Vagina (tissue), 2 donors: ENCODE measurements around the gene SCAF11.

ENCODE experiments used
- CTCF ChIP-seq, 3 experiments: fragments of 450-650 bp in 2 of 3; fragments of 200-600 bp in 1 of 3; sonication (generic) in 1 of 3; IDR thresholded peaks; one replicate each; pipeline ENCODE4 v1.5.1; 2017 to 2019; ENCODE audit warnings: antibody characterized with exemption in 3 of 3, mild to moderate bottlenecking in 2 of 3, moderate library complexity in 2 of 3
- POLR2A ChIP-seq, 2 donors: fragments of 450-650 bp; IDR thresholded peaks; one replicate each; pipeline ENCODE4 v1.6.1; 2017; ENCODE audit warnings: antibody characterized with exemption in 2 of 2, mild to moderate bottlenecking in 2 of 2, moderate library complexity in 2 of 2

- TF ChIP-seq CTCF (IDR thresholded peaks at IDR 0.05) (no peak), POLR2A (IDR thresholded peaks at IDR 0.05) (no peak)
These were observed 82.4 kb downstream of the SCAF11 start for GRCh38 chr12:45907955-45908354.
